GM12878 (cell line): ENCODE results near the gene RBM42. TPM values are rescaled to one million over a fixed set of nuclear protein-coding genes. Genes with fewer than 3 reads are reported as not detected.

Experiments
- BMI1 ChIP-seq: fragments of 450-650 bp; IDR thresholded peaks from 2 replicates; pipeline ENCODE4 v1.6.1; 2016; ENCODE audit warnings: mild to moderate bottlenecking, moderate library complexity, borderline replicate concordance
- HDAC6 ChIP-seq: fragments of 200-600 bp; sonication (generic); IDR thresholded peaks from one replicate; pipeline ENCODE4 v1.8.0; 2017; ENCODE audit warnings: antibody characterized with exemption; ENCODE audit not compliant: unreplicated experiment
- NFXL1 ChIP-seq: fragments of 450-650 bp; IDR thresholded peaks from 2 replicates; pipeline ENCODE4 v1.6.1; 2017; ENCODE audit warnings: antibody characterized with exemption, mild to moderate bottlenecking, borderline replicate concordance
- PML ChIP-seq: IDR thresholded peaks from 2 replicates; pipeline ENCODE4 v1.6.1; 2012; ENCODE audit warnings: low read length, inconsistent platforms
- POLR2A ChIP-seq: IDR thresholded peaks from 2 replicates; pipeline ENCODE4 v1.6.1; 2011; ENCODE audit warnings: low read depth, mild to moderate bottlenecking, low read length
- POLR2AphosphoS2 ChIP-seq: IDR thresholded peaks from 2 replicates; pipeline ENCODE4 v1.6.1; 2011; ENCODE audit warnings: low read depth, mild to moderate bottlenecking, low read length, improper control_type of control experiment, moderate library complexity
- SIX5 ChIP-seq: IDR thresholded peaks from 2 replicates; pipeline ENCODE4 v1.6.1; 2011; ENCODE audit warnings: mild to moderate bottlenecking, low read depth, low read length, moderate library complexity; ENCODE audit not compliant: severe bottlenecking
- TBL1XR1 ChIP-seq: IDR thresholded peaks from 2 replicates; pipeline ENCODE4 v1.6.1; 2012; ENCODE audit warnings: low read depth, low read length, improper control_type of control experiment
- YY1 ChIP-seq: IDR thresholded peaks from 2 replicates; pipeline ENCODE4 v1.6.1; 2011; ENCODE audit warnings: low read depth, mild to moderate bottlenecking, low read length
- polyA plus RNA-seq, 11 experiments: library from polyadenylated mRNA; depleted of rRNA in 4 of 11; unstranded in 6 of 11; stranded (reverse) in 5 of 11; fragments of >200 nt; fragmentation: Nextera tagmentation in 4 of 11; fragmentation: Illumina TruSeq in 1 of 11; extraction: Ambion mirVana in 4 of 11; extraction: Trizol in 1 of 11; gene quantifications; 1 replicate in 1 of 11; 2 replicates in 10 of 11; pipeline versions ENCODE4 v1.2.1 to v1.2.3, GENCODE V29; 2011 to 2016; ENCODE audit warnings: inconsistent platforms in 2 of 11, missing spikeins in 2 of 11, low read depth in 1 of 11
- total RNA-seq, 4 experiments: library from RNA; depleted of rRNA in 3 of 4; stranded (reverse); fragments of >200 nt in 3 of 4; fragmentation: Illumina TruSeq in 1 of 4; extraction: Trizol in 1 of 4; gene quantifications; 2 replicates each; pipeline versions ENCODE4 v1.2.1 to v1.2.3, GENCODE V29; 2013 to 2021
- TF ChIP-seq, protein P1 (sequence below): IDR thresholded peaks from 2 replicates; pipeline ENCODE4 v1.6.1; 2011; ENCODE audit warnings: mild to moderate bottlenecking, low read depth, low read length, moderate library complexity; ENCODE audit not compliant: insufficient replicate concordance
- TF ChIP-seq, protein P2 (sequence below): fragments of 450-650 bp; IDR thresholded peaks from 2 replicates; pipeline ENCODE4 v1.6.1; 2017; ENCODE audit warnings: antibody characterized with exemption, mild to moderate bottlenecking, moderate library complexity
- TF ChIP-seq, protein P3 (sequence below): fragments of 450-650 bp; formaldehyde crosslinking; IDR thresholded peaks from 2 replicates; pipeline ENCODE4 v1.5.0; 2022; ENCODE audit warnings: mild to moderate bottlenecking, missing genetic modification characterization

Gene RBM42
- total and polyA plus RNA-seq, 10 of the 15 experiments (the other 5 are each of a cell fraction or from before 2014, with no cell fraction given) = 4.2 to 117 (median 48.5) TPM

DNA sequence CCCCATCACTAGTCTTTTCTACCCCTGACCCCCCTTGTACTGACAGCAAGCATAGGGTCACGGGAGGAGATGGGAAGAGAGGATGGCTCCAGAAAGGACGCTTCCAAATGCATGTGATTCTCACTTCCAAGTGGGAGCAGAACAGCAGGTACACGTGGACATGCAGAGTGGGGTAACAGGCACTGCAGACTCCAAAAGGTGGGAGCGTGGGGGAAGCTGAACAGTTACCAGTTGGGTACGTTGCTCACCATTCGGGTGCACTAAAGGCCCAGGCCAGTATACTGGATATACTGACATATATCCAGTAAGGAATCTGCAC is 10.4 kb downstream of the RBM42 start (continued):
- TF ChIP-seq, protein P1, sequence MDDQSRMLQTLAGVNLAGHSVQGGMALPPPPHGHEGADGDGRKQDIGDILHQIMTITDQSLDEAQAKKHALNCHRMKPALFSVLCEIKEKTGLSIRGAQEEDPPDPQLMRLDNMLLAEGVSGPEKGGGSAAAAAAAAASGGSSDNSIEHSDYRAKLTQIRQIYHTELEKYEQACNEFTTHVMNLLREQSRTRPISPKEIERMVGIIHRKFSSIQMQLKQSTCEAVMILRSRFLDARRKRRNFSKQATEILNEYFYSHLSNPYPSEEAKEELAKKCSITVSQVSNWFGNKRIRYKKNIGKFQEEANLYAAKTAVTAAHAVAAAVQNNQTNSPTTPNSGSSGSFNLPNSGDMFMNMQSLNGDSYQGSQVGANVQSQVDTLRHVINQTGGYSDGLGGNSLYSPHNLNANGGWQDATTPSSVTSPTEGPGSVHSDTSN = no peak
- no peak for TF ChIP-seq BMI1
- TF ChIP-seq POLR2AphosphoS2 = peak; percentile 42; the same call in 1 of the 2 replicates
- no peak for TF ChIP-seq TBL1XR1
- 0 out of 2 replicates have a peak, but pooled peaks have one; percentile 8 for TF ChIP-seq PML
- TF ChIP-seq SIX5 = no peak
- TF ChIP-seq POLR2A = peak; percentile 58
- TF ChIP-seq HDAC6 = no peak
- TF ChIP-seq, protein P2, sequence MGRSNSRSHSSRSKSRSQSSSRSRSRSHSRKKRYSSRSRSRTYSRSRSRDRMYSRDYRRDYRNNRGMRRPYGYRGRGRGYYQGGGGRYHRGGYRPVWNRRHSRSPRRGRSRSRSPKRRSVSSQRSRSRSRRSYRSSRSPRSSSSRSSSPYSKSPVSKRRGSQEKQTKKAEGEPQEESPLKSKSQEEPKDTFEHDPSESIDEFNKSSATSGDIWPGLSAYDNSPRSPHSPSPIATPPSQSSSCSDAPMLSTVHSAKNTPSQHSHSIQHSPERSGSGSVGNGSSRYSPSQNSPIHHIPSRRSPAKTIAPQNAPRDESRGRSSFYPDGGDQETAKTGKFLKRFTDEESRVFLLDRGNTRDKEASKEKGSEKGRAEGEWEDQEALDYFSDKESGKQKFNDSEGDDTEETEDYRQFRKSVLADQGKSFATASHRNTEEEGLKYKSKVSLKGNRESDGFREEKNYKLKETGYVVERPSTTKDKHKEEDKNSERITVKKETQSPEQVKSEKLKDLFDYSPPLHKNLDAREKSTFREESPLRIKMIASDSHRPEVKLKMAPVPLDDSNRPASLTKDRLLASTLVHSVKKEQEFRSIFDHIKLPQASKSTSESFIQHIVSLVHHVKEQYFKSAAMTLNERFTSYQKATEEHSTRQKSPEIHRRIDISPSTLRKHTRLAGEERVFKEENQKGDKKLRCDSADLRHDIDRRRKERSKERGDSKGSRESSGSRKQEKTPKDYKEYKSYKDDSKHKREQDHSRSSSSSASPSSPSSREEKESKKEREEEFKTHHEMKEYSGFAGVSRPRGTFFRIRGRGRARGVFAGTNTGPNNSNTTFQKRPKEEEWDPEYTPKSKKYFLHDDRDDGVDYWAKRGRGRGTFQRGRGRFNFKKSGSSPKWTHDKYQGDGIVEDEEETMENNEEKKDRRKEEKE = no peak
- TF ChIP-seq YY1 = no peak
- TF ChIP-seq NFXL1 = no peak
- TF ChIP-seq, protein P3, sequence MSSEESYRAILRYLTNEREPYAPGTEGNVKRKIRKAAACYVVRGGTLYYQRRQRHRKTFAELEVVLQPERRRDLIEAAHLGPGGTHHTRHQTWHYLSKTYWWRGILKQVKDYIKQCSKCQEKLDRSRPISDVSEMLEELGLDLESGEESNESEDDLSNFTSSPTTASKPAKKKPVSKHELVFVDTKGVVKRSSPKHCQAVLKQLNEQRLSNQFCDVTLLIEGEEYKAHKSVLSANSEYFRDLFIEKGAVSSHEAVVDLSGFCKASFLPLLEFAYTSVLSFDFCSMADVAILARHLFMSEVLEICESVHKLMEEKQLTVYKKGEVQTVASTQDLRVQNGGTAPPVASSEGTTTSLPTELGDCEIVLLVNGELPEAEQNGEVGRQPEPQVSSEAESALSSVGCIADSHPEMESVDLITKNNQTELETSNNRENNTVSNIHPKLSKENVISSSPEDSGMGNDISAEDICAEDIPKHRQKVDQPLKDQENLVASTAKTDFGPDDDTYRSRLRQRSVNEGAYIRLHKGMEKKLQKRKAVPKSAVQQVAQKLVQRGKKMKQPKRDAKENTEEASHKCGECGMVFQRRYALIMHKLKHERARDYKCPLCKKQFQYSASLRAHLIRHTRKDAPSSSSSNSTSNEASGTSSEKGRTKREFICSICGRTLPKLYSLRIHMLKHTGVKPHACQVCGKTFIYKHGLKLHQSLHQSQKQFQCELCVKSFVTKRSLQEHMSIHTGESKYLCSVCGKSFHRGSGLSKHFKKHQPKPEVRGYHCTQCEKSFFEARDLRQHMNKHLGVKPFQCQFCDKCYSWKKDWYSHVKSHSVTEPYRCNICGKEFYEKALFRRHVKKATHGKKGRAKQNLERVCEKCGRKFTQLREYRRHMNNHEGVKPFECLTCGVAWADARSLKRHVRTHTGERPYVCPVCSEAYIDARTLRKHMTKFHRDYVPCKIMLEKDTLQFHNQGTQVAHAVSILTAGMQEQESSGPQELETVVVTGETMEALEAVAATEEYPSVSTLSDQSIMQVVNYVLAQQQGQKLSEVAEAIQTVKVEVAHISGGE (CRISPR knock-in tag) = no peak
